GM19351 (cell line): Measurements from ENCODE around the gene CFAP100.

Source experiments
- ATAC-seq: cut with Tn5 transposase; IDR thresholded peaks from one replicate; pipeline ENCODE4 v1.9.1; 2021; ENCODE audit warnings: mild to moderate bottlenecking, moderate library complexity; ENCODE audit not compliant: unreplicated experiment

The CFAP100 gene

GRCh38 chr3:126394179-126394976, at the start of gene CFAP100:
Gene CFAP100 (plus strand): TSS chr3:126394909. CDS start chr3:126396001, 1,092 bp downstream.
- ATAC-seq: no peak

- no peak for ATAC-seq
These were observed 49.5 kb upstream of the CFAP100 start for GRCh38 chr3:126345231-126345630.

GRCh38 chr3:126345641-126346460, 48.9 kb upstream of the CFAP100 start:
- no peak for ATAC-seq

GRCh38 chr3:126346466-126346865, 48.2 kb upstream of the CFAP100 start:
- ATAC-seq: no peak

GRCh38 chr3:126347543-126348161, 47.1 kb upstream of the CFAP100 start:
- ATAC-seq: no peak

- no peak for ATAC-seq
These were observed 46.3 kb upstream of the CFAP100 start for GRCh38 chr3:126348308-126348920.

- ATAC-seq: no peak
These were observed 45.6 kb upstream of the CFAP100 start for GRCh38 chr3:126349071-126349470.

- ATAC-seq: no peak
These were observed 44.9 kb upstream of the CFAP100 start for GRCh38 chr3:126349611-126350501.

GRCh38 chr3:126350502-126351085, 44.1 kb upstream of the CFAP100 start:
- ATAC-seq: no peak

- no peak for ATAC-seq
These were observed 43.5 kb upstream of the CFAP100 start for GRCh38 chr3:126351086-126351770.

- ATAC-seq: no peak
These were observed 42.8 kb upstream of the CFAP100 start for GRCh38 chr3:126351771-126352475.

GRCh38 chr3:126352476-126353454, 41.9 kb upstream of the CFAP100 start:
- no peak for ATAC-seq

GRCh38 chr3:126353694-126354321, 40.9 kb upstream of the CFAP100 start:
- ATAC-seq: no peak

GRCh38 chr3:126354776-126355175, 39.9 kb upstream of the CFAP100 start:
- no peak for ATAC-seq

- no peak for ATAC-seq
These were observed 39.5 kb upstream of the CFAP100 start for GRCh38 chr3:126355251-126355650.

- ATAC-seq: no peak
These were observed 38.8 kb upstream of the CFAP100 start for GRCh38 chr3:126355777-126356372.
